ENCODE measurements around the gene AP1B1.

- no peak for TF ChIP-seq CTCF (IDR thresholded peaks at IDR 0.05; ENCODE audit: poor library complexity)
- no peak for TF ChIP-seq EZH2phosphoT487 (IDR thresholded peaks at IDR 0.05; ENCODE audit: low read depth, severe bottlenecking, unreplicated experiment)
- no peak for TF ChIP-seq EZH2 (IDR thresholded peaks at IDR 0.05; ENCODE audit: borderline replicate concordance)
Observed at GRCh38 chr22:29330291-29330690, 58.1 kb downstream of the AP1B1 start.
